NCI-H187 (cell line): ENCODE results near the gene CPHXL2.

ENCODE experiments used
- DNase-seq, 2 experiments: peaks; one replicate each; lab custom pipeline; 2025; lab: John Stamatoyannopoulos, UW

CPHXL2 gene

DNA sequence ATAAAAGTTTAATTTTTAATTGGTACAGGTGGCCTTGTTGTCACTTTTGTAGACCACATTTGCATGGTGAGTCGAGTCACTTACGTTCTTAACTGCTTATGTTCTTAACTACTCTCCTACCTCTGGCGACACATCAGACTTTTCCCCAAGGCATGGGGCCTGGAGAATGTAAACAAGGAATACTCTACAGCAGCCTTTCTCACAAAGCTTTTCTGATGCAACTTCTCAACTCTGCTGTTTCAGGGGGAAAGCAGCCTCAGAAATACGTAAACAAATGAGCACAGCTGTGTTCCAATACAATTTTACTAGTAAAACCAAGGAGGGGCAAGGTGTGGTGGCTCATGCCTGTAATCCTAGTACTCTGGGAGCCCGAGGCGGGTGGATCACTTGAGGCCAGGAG lies 36.2 kb downstream of the CPHXL2 start:
- no peak for DNase-seq

GRCh38 chr16:75635036-75635435 lies 41.8 kb downstream of the CPHXL2 start:
- no peak for DNase-seq

- DNase-seq = no peak
Observed at GRCh38 chr16:75632857-75633256, 44.0 kb downstream of the CPHXL2 start.

- DNase-seq = no peak
Observed at GRCh38 chr16:75630052-75630451, 46.8 kb downstream of the CPHXL2 start.

- DNase-seq = no peak
Observed at GRCh38 chr16:75629132-75629531, 47.7 kb downstream of the CPHXL2 start.

- no peak for DNase-seq
Observed at GRCh38 chr16:75628351-75628750, 48.5 kb downstream of the CPHXL2 start.

DNA sequence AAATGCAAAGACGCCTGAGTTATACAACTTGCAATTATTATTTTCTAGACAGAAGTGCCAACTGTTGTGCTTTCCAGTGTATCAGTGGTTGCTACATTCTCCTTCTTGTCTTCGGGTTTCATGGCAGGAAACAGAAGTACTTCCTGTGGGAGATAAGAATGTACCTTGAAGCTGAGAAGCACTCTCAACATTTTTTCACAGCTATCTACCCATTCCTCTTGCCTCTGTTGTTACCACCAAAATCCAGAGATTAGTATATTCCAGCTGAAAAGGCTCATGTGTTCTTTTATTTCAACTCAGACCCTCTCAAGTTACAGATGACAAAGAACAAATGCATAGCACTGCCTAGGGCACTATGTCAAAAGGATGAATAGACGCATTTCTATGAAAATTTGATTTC lies 49.0 kb downstream of the CPHXL2 start:
- DNase-seq = no peak

GRCh38 chr16:75626806-75627205 lies 50.0 kb downstream of the CPHXL2 start:
- no peak for DNase-seq

GRCh38 chr16:75624921-75625334 lies 51.9 kb downstream of the CPHXL2 start:
- no peak for DNase-seq

DNA sequence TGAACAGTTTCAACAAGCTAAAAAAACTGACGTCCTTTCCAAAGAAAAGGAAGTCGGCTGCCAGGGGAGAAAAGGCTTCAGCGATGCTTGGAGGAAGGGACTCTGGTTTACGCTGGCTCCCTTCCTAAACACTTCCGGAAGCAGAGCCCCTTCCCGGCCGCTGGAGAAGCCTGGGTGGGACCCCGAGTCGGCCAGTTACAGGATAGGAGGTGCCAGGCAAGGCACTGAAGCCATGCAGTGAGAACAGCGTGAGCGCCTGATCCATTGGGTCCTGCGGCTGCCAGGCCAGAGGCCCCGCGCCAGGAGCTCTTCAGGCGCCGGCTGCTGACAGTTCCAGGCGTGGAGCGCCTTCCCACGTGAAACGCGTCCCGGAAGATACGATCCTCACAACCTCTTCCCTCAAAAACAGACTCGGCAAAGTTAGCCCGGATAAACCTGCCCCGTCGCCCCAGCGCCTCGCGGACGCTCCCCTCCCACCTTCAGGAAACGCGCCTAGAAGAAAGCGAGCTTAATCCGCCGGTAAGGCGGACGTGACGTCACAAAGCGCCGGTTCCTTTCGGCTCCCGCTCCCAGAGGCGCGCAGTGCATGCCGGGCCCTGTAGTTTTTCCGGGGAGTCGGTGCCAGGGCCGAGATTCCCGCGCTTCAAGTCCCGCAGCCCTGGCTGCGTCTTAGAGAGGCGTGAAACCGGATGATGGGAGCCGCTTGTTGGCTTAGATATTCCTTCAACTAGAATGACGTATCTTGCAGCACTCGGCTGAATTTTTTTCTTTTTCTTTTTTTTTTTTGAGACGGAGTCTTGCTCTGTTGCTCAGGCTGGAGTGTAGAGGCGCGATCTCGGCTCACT lies 53.8 kb downstream of the CPHXL2 start, which contains the start of gene ADAT1:
ADAT1 (minus strand) TSS at position 521 of the 845 bp plus-strand sequence. CDS start 2,482 bp downstream, outside the sequence.
- peak; percentile 68 to 85 for DNase-seq

- no peak for DNase-seq
Observed at GRCh38 chr16:75621170-75621477, 55.7 kb downstream of the CPHXL2 start.

DNA sequence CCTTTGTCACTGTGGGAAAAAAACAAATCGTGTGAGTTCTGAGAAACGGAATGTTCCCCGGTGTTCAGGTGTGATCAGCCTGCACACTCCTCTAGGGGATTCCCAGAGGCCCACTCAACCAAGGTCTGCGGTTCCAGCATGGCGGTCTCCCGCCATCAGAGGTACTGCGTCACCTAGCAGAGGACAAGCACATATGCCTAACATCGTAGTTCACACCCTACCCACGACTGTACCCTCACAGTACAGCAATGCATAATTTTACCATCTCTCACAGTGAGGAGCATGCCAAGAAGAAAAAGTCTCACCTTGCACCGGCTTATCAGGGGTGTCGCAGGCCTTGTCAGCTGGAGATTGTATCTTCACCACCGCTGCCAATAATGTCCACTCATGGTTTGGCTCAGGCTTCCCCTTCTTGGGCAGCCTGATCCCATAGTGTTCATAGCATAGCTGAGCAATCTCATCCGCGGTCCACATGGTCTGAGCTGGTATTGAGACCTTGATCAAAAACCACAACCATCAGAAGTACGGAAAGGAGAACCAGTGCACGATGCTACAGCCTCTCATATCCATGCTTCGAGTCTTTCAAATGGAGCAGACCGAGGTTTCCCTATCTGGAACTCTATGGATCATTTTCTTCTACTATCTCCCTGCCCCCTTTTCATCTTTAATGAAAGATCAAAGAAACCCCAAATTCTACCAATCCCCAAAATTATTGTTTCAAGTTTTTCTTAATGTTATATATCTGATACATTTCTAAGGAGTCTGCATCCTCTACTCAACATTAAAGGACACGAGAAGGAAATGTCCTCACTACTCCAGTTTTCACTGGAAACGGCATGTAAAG lies 56.3 kb downstream of the CPHXL2 start:
- no peak for DNase-seq

DNA sequence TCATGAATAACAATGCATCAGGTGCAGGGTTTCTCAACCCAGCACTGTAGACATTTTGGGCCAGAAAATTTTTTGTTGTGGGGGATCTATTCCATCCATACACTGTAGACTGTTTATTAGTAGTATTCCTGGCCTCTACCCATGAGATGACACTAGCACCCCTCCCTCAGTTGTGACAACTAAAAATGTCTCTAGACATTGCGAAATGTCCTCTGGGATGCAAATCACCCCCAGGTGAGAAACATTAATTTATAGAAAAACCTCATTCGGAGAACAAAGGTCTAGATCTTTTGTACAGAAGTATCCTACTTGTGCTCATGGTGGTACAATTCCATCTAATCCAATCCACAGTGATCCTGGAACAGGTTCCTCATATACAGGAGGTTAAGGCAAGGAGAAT lies 58.0 kb downstream of the CPHXL2 start:
- DNase-seq = no peak

DNA sequence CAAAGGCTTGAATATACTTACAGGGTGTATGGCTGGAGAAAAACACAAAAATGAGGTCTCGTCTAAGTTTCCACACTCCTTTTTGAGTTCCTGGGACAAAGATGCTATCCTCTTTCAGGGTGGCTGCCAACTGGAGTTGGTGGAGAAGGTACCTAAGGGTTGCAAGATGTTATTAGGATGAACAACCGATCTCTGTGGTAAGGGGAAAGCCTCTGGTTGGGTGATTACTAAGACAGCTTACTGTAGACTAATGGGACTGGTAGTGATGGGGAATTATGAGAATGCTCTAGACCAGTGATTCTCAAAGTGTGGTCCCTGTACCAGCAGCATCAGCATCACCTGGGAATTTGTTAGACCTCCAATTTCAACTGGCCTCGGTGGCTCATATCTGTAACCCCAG lies 59.7 kb downstream of the CPHXL2 start:
- no peak for DNase-seq

DNA sequence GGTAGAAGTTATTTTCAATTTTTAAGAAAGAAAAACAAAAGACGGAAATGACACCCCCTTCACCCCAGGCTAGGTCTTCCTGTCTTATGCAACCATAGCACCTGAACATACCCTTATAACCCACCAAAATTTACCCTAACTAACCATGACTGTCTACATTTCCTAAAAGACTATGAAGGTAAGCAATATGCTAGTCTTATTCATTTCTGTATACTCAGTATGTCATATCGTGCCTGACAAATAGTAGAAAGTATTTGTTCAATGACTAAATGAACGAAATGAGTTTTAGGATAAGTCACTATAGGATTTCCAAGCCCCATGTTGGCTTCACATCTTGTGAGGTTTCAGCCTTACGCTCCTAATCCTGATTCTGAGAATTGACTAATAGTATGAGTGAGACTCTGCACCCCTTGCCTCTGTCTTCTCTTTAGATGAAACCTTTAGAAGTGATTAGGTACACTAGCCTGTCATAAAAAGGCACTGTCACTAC lies 60.2 kb downstream of the CPHXL2 start:
- DNase-seq = no peak

DNA sequence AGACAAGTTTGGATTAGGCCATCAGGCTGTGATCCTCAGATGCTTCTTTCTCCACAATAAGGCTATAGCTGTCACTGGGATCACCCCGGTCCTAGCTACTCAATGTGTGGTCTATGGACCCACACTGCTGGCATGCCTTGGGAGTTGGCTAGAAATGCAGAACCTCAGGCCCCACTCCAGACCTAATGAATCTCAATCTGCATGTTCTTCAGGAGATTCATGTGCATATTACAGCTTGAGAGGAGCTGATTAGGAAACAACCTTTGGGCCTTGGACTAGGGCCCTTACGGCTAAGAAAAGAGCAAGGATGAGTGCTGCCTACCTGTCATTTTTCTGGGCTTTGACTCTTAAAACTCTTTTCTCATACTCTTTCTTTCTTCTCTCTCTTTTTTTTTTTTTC lies 61.2 kb downstream of the CPHXL2 start:
- DNase-seq = no peak

GRCh38 chr16:75614066-75614897 lies 62.5 kb downstream of the CPHXL2 start:
- DNase-seq = no peak
